Dermis microvascular lymphatic vessel endothelial cell (primary cell): Measurements from ENCODE around the gene COL19A1. TPM values are rescaled to one million over a fixed set of nuclear protein-coding genes. Genes with fewer than 3 reads are reported as not detected.
A peak's percentile ranks its signal among the peaks of the same experiment; 100 is the strongest.

ENCODE experiments used
- DNase-seq, 2 donors: peaks; one replicate each; pipeline versions ENCODE4 v3.0.0 to v3.0.0-alpha.2; 2010; ENCODE audit warnings: low read depth in 2 of 2
- total RNA-seq: library from RNA; depleted of rRNA; stranded (reverse); fragments of >200 nt; gene quantifications from 2 replicates; pipeline ENCODE4 v1.2.1, GENCODE V29; 2014

COL19A1 gene
- total RNA-seq, 1 donor from 2014 or later, result under 0.01 TPM

DNA sequence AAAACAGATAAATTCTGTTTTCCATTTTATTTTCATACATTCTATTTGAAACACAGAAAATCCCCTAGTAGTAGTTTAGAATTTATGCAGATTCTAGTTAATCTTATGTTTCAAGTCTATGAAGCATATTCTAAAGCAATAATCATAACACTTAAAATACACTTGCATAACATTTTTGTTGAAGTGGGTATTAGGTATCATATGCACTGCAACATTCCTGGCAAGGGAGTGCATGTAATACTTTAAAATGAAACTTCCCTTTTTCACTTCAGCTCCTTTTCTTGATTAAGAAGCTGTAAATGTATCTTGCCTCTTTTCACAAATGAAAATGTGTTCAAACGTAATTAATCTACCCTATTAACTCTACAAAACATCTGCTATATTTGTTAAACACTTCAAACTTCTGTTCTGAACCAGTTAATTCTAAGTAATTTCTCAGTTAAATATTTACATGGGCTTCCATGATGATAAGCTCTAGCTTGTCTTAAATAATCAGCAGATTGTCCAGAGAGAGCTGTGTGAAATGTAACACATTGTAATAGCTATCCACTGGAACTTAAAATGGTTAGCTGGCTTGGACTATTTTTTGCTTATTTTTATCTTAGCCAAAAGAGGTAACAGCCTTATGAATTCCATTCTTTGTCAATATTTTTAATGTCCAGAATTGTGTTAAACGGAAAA is 192.8 kb downstream of the COL19A1 start:
- no peak for DNase-seq

DNA sequence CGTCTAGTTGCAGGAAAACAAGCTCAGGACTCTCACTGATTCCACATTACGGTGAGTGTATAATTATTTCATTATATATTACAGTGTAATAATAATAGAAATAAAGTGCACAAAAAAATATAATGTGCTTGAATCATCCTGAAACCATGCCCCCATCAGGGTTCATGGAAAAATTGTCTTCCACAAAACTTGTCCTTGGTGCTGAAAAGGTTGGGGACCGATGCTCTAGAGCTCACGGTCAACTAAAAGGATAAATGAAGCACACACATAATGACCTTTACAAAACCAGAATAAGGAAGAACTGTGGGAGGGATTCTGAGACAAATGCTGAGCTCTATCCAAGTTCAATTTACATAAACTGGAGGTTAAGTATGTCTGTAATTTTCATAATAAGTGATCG is 194.3 kb downstream of the COL19A1 start:
- DNase-seq, result no peak

DNA sequence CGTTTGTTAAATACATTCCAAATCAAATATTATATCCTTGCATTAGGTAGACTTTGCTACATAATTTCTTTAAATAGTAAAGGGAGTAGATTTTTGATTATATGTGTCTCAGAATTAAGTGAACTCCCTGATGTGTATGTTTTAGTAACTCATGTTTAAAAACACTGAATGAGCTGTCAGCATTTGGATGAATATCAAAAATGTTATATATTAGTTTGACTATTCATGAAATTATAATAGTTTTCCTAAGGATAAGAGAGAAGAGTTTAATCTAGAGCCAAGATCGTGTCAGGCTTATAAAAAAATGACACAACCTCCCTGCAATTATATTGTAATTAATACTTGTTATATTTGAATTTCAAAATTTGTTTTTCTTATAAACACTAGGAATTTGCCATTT is 195.2 kb downstream of the COL19A1 start:
- DNase-seq, result no peak

- no peak for DNase-seq
Measured at GRCh38 chr6:70062010-70062409, 195.7 kb downstream of the COL19A1 start.

DNA sequence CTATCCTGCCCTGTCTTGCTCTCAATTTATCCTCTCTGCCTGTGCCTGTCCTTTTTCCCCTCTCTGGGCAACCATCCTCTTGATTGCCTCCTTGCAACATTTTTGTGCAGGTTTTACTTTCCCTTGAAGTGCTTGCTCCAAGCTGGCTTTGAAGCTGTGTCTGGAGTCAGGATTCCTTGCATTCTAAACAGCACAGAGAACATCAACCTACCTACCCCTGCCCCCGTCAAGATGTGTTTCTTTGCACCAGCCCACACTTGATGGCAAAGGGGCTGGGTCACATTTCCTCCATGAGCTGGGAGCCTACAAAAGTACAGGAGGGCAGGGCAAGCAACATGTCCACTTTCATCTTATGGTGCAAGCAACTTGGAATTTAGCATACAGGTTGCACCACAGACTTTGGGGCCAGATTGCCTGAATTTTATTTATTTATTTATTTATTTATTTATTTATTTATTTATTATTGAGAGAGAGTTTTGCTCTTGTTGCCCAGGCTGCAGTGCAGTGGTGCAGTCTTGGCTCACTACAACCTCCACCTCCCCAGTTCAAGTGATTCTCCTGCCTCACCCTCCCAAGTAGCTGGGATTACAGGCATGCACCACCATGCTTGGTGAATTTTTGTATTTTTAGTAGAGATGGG is 206.3 kb downstream of the COL19A1 start:
- no peak for DNase-seq

GRCh38 chr6:70073637-70074036 is 207.3 kb downstream of the COL19A1 start:
- no peak for DNase-seq

DNA sequence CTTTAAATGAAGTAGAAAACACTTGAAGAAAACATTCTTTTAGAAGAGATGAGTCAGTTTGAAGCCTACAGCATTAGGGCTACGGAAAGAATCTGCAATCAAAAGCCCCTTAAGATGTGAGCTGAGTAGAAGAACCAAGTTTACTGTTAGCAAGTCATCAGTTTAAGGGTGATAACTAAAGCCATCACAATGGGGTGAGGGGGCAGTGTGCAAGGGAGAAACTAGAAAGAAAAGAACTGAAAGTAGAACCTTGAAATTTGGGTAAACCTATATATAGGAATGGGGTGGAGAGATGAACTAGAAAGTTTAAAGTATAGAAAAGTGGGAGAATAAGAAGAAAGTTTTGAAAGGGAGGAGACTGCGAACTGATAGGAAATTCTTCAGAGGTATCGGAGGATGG is 212.9 kb downstream of the COL19A1 start:
- no peak for DNase-seq

- DNase-seq, result no peak
Measured at GRCh38 chr6:70080443-70081070, 214.2 kb downstream of the COL19A1 start.

DNA sequence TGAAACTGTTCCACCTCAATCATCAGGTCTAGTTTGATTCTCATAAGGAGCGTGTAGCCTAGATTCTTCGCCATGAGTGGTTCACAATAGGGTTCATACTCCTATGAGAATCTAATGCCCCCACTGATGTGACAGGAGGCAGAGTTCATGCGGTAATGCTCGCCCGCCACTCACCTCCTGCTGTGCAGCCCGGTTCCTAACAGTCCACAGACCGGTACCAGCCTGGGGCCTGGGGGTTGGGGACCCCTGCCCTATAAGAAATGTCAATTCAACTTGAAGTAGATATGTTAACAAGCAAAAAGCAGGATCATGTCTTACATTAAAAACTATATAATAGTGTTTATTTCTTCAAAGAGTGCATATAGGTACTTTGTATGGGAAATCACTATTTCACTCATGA is 216.5 kb downstream of the COL19A1 start:
- no peak for DNase-seq

- DNase-seq, result no peak
Measured at GRCh38 chr6:70086806-70087205, 220.4 kb downstream of the COL19A1 start.

DNA sequence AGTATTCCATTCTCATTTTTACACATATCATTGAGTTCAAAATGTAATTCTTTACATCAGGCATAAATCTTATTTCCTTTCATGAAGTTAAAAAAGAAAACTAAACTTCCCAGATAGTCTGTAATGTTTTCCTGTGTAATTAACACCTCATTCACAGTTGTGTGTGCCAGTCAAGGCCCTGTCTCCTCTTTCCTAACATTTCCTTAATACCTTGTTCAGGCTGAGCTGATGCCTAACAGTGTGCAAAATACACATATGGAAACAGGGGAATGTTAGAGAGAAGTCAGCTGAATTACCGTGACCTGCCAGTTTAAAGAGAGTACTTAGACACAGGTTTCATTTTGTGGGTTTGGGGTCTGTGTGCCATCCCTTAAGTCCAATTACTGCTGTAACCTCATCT is 227.8 kb downstream of the COL19A1 start:
- DNase-seq, result no peak

DNA sequence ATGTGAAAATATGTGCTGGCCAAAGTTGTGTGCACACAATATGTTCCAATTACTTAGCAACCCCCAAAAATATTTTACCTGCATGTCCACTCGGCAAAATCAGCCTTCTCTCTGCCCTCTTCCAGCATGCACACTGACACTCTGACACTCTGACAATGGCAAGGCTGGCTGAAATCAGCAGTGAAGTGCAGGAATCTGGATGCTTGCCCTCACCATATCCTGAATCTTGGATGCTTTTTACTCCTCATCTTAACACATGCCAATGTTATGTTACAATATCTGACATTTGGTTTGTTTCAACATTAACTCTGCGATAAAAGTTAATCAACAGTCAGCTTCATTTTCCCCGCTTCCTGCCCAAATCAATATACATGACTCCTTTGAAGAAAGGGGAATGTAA is 233.4 kb downstream of the COL19A1 start:
- no peak for DNase-seq

- DNase-seq, result no peak
Measured at GRCh38 chr6:70103798-70104197, 237.4 kb downstream of the COL19A1 start.

GRCh38 chr6:70107852-70108629 is 241.7 kb downstream of the COL19A1 start:
- DNase-seq, result peak; percentile 9 to 39

DNA sequence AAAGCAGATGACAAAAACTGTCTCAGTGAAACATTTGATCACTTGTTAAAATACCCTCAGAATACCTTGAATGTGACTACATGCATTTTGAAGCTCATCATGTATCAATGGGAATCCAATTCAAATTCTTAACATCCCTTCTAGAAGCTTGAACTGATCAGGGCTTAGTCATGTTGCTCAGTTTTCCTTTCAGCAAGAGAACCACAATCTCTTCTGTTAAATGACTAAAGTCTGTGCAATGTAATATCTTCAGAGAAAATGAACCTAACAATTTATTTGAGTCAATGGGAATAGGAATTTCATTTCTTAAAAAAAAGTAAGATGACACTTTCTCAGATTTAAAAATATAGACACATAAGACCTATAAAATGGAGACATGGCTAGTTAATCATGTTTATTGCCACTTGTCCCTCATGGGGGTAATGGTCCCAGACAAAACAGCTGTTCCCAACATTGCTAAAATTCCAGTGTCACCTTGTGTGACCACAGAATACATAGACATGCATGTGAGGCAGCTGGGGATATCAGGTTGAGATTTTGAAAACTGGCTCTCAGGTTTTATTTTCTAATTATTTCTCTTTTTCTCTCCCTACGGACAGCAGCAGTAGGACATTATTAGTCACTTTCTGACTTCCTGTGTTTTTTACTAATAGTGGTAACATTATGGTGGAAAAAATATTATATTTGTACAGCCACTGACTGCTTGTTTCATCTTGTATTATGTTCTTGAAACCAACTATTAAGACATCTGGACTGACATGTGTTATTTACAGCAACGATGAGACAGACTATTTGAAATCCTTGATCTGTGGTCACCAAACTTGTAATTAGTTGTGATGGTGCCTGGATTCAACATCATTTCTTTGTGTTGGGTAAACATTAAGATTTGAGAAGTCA is 244.0 kb downstream of the COL19A1 start:
- no peak for DNase-seq

DNA sequence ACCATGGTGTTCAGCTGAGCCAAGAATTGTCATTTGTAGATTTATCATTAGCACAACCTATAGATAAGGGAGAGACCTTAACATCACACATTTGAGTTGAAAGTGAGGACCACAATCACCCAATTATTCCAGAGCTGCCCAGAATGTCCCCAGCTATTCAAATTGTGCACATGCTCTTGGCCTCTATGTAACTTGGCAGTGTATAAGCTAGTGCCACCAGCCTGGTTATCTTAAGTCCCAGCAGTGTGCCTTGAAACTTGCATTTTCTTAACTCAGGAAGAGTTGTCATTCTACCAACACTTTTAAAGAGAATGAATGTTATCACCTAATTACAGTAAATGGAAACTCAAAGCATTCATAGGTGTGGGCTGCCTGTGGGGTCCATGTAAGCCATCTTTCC is 245.4 kb downstream of the COL19A1 start:
- no peak for DNase-seq

GRCh38 chr6:70112716-70113115 is 246.4 kb downstream of the COL19A1 start:
- no peak for DNase-seq

GRCh38 chr6:70113171-70113570 is 246.8 kb downstream of the COL19A1 start:
- DNase-seq, result no peak

DNA sequence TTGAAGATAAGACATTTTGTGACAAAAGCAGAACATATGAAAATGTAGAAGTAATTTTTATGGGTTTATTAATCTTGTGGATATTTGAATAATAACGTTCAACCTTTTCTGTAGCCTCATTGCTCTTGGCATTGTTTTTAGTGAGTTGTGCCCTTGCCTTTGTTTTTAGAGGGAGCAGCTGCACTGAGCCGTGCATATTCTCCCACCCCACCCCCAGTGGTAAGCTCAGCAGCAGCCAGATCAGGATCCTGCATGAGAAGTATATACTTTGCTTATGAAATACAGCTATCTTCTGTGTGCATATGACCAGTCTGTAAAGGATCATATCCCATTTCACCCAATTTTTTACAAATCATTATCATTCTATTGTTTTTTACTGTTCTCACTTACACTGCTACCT is 252.3 kb downstream of the COL19A1 start:
- no peak for DNase-seq

- DNase-seq, result no peak
Measured at GRCh38 chr6:70119218-70119835, 253.0 kb downstream of the COL19A1 start.

DNA sequence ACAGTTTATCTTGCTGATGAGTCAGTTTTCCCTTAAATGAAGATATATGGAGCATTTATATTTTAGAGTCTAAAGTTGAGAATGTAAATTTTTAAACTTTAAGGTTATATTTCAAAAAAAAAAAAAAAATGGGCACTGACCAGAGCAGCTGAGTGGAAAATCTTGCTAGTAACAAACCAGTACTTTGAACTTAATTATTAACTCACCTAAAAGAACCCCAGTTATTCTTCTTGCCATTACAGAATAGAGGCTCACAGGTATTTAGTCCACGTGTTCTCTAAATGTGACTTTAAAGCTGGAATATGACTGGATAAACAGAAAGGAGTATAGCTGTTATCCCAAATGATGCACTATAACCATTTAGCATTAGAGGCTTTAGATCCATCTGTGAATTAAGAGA is 258.1 kb downstream of the COL19A1 start:
- DNase-seq, result no peak
